ENCODE measurements around the gene PRKG1.
"Not testable (repeated sequence)": the region's sequence is repeated elsewhere in the genome, so short reads cannot be mapped to it uniquely, and the experiment has no call there.

The PRKG1 gene

DNA sequence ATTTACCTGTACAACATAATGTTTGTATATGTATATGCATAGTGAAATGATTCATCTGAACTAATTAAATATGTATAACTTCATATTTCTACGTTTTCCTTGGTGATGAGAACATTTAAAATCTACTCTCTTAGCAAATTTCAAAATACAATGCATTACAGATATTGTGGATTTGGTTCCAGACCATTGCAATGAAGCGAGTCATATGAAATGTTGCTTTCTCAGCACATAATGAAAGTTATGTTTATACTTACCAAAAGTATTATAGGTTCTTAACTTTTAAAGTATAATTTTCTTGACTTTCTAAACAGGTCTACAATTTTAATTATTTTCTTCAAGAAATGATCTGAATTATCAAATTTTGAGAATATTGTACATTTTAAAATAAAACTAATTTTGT is 435.9 kb downstream of the PRKG1 start:
- DNase-seq (ENCODE audit: low spot score) = no peak

DNA sequence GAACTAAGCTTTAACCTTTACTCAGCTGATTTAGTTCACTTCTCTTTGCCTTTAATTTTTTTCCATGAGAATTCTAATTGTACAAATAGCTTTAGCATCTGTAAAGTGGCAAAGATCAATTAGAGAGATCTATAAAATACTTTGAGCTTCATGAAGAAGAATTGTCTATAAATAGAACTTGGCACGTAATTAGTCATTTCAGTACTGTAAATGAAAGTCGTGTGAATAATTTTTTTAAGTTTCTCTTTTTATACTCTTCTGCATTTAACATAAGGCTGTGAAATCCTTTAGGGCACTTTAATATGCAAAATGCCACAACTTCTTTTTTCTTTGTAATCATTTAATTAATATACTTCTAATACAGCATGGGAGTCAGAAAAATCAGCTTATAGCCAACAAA is 447.3 kb downstream of the PRKG1 start:
- DNase-seq (ENCODE audit: low spot score) = no peak

DNA sequence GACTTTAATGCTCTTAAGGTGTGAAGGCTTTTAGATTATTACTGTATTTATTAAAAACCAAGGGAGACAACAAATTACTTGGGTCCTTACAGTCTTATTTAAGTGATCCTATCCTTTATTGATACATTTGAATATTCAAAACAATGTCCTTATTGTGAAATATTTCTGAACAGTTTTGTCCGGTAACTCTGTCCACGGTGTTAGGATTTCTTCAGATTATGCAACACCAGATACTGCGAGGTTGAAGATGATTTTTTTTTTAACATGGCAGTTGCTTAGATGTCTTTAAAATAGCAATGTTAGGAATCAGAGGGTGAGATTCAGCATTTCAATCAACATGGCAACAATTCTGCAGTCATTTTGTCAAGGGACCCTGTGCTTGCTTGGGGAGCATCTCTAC is 448.6 kb downstream of the PRKG1 start:
- DNase-seq (ENCODE audit: low spot score) = no peak

GRCh38 chr10:51523440-51523839 is 449.2 kb downstream of the PRKG1 start:
- DNase-seq (ENCODE audit: low spot score) = no peak

DNA sequence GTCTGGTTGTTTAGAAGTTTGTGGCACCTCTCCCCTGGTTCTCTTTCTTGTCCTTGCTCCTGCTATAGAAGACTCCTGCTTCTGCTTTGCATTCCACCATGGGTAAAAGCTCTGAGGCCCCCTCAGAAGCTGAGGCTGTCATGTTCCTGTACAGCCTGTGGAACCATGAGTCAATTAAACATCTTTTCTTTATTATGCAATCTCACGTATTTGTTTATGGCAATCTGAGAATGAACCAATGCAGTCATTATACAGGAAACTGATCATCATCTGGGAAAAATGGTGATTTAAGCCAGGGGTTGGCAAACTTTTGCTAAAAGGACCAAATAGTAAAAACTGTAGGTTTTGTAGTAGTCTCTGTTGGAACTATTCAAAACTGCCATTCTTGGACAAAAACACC is 449.8 kb downstream of the PRKG1 start:
- no peak for DNase-seq (ENCODE audit: low spot score)

DNA sequence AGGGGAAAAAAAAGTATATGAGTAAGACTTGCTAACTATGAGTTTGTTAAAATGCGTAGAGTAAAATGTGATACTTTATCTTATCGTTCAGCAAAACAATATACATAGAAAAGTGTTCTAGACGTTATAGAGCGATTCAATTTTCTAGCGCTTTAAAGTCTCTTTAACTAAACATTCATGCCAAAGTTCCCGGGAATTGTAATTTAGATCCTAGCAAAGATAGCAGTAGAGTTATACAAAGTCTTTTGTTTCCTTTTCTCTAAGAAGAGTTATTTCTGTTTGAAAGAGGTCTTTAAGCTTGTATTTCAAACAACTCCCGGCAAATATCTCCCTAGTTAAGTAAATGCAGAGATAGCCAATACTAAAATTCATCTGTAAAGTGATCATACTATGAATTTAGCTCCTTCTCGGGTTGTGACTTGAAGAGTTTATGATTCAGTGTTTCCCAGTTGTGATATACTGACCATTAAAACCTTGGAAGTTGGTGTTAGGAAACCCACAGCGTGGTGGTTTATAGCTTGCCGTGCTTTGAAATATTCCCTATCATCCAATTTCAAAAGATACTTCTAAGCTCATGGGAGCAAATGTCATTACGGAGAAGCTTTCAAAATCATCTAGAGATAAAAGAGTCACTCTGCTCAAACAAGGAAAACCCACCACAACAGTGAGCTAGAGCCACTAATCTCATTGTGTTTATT is 453.4 kb downstream of the PRKG1 start:
- DNase-seq (ENCODE audit: low spot score) = no peak

GRCh38 chr10:51528527-51528926 is 454.2 kb downstream of the PRKG1 start:
- DNase-seq (ENCODE audit: low spot score) = no peak

GRCh38 chr10:51530541-51530940 is 456.3 kb downstream of the PRKG1 start:
- DNase-seq (ENCODE audit: low spot score) = no peak

DNA sequence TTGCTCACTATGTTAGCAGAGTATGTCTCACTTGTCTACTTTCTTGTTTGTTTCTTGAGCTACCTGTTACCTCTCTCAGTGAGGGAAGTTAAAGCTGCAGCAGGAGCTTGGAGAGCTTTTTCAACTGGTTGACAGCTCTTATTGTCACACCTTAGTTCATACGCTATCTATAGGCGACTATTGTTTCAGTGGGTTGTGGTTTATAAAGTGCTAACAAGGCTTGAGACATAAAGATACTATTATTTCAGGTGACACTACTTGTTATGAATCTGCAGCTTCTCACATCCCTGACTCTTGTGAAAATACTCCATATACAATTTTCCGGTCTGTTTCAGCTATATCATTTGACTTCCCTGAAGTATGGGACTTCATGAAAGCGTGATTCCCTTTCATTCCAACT is 457.8 kb downstream of the PRKG1 start:
- no peak for DNase-seq (ENCODE audit: low spot score)

- DNase-seq (ENCODE audit: low spot score) = no peak
Measured at GRCh38 chr10:51542853-51543252, 468.6 kb downstream of the PRKG1 start.

- no peak for DNase-seq (ENCODE audit: low spot score)
Measured at GRCh38 chr10:51544933-51545332, 470.6 kb downstream of the PRKG1 start.

DNA sequence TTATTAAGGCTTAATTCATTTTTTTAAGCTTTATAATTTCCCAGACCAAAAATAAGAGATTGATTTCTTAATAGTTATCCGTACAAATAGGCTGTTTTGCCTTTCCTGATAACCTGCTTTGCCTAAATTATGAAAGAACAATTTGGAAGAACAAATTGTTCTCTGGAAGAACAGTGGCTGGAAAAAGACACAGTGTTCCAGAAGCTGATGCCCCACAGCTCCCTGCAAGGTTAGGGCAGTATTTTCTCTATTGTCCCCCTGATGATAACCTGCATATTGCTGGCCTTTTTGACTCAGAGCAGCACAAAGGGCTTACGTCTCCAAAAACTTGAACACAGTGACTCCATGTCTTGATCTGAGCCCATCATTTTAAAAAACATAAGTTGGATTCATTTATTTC is 473.7 kb downstream of the PRKG1 start:
- DNase-seq (ENCODE audit: low spot score) = no peak

DNA sequence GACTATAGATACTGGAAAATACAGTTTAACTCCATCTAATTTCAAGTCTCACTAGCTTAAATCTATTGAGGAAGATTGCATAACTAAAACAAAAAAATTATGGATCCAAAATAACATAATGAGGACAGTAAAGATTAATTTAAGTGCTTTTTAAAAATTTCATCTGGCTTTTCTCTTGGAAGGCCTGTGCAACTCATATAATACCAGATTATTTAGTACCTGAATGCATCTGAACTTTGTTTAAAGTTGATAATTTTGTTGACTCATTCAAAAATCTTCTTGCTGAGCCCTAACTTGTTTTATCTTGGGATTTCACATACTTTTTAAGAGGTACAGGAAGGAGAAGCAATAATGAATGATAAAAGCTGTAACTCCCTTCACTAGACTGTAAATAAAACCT is 478.6 kb downstream of the PRKG1 start:
- no peak for DNase-seq (ENCODE audit: low spot score)

- no peak for DNase-seq (ENCODE audit: low spot score)
Measured at GRCh38 chr10:51564896-51565510, 490.7 kb downstream of the PRKG1 start.

- DNase-seq (ENCODE audit: low spot score) = no peak
Measured at GRCh38 chr10:51567271-51567670, 493.0 kb downstream of the PRKG1 start.

GRCh38 chr10:51569467-51569866 is 495.2 kb downstream of the PRKG1 start:
- no peak for DNase-seq (ENCODE audit: low spot score)

DNA sequence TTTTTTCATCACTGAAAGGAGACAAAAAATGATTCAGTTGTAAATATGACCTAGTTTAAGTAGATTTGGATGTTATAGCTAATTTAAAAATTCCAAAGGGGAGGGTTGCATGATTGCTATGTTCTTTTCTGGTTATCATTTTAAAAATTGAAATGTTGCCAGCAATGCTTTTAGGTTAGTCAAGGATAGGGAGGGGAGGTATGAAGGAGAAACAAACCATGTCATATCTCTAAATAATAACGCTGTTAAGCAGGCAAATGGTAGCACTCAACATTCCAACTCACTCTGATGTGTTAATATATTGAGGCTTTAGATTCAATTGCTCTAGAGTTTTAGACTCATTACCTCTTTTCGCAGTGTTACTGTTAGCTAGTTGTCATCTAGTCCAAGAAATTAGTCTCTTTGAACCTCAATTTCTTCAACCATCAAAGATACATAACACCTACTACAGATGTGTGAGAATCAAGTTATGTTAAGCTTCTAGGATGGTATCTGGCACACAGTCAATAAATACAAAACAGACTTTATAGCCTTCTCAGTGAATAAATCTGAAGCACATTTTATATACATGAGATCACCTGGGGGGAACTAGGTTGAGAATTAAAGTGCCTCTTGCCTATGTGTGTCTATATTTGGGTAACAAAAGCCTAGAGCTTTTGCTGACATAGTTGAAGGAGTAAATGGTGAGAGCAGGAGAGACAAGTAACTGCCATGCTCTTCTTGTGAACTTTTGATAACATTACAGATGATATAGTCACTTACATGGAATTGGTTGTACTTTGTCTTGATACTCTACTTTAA is 500.2 kb downstream of the PRKG1 start:
- DNase-seq (ENCODE audit: low spot score) = peak; percentile 2

GRCh38 chr10:51581196-51581595 is 506.9 kb downstream of the PRKG1 start:
- DNase-seq (ENCODE audit: low spot score) = not testable (repeated sequence)

DNA sequence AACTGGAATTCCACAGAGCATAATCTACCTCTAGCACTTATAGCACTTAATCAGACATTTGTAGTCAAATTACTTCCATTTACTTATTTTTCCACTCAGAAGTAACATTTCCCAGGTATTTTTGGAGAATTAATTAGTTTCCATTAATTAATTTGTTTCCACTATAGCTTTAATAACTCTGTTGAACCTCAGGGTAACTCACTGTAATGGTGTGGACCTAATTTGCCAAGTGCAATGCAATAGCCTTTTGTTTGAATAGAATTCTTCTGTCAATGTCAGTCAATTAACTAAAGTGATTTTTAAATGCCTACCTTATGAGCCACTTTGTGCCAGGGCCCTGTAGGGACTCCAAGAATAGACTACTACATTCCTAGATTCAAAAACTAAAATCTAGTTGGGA is 509.7 kb downstream of the PRKG1 start:
- no peak for DNase-seq (ENCODE audit: low spot score)

- no peak for DNase-seq (ENCODE audit: low spot score)
Measured at GRCh38 chr10:51585742-51586141, 511.5 kb downstream of the PRKG1 start.

- DNase-seq (ENCODE audit: low spot score) = no peak
Measured at GRCh38 chr10:51588984-51589383, 514.7 kb downstream of the PRKG1 start.

DNA sequence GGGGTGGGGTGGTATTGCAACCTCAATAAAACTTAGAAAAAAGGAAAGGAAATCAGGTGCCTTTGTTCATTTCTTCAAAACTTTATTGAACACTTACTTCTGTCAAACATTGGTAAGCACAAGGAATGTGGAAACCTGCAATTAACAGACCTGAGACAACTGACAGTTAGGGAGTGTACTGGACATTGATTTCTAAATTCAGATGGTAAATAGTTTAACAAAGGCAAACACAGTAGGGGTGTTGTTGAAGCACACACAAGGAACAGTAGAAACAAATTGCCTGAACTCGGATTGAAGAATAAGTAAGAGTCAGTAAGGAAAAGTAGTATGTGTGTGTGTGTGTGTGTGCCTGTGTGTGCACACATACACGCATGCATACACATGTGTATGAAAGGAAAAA is 516.5 kb downstream of the PRKG1 start:
- DNase-seq (ENCODE audit: low spot score) = no peak

DNA sequence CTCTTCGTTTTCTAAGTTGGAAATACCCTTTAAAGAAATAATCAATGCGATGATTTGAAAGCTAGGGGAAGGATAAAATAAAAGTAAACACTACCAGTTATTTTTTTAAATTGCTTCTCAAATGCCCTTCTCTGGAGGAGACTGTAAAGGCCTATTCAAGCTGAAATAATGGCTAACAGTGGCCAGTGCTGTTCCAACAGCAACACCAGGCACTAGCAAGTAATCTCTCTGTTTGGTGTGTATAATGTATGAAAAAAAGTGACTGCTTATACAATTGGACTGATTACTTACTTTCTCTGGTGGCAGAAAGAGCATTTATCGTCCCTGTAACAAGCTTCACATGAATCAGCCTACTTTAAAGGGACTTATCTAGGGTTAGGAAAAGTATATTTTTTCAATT is 522.4 kb downstream of the PRKG1 start:
- no peak for DNase-seq (ENCODE audit: low spot score)

All from kidney tubule cell (primary cell).